Astrocyte of the spinal cord (primary cell): ENCODE data around the gene CACNA1C.

Experiments used
- DNase-seq: peaks from one replicate; pipeline ENCODE4 v3.0.0; 2011; ENCODE audit warnings: low read depth, low spot score
- H3K4me3 ChIP-seq: 2 replicates; pipeline ENCODE4 v1.5.1; 2011; ENCODE audit warnings: low read depth, mild to moderate bottlenecking, low read length, moderate library complexity
- in situ Hi-C: cut with HindIII; loops from 2 replicates; pipeline ENCODE4 v1.10.0; 2017; ENCODE audit warnings: low sequenced_read_pairs
- TF ChIP-seq, protein P1 (sequence below): IDR thresholded peaks from 2 replicates; pipeline ENCODE4 v1.5.1; 2012; ENCODE audit warnings: low read depth, mild to moderate bottlenecking, low read length, inconsistent platforms

The CACNA1C gene

DNA sequence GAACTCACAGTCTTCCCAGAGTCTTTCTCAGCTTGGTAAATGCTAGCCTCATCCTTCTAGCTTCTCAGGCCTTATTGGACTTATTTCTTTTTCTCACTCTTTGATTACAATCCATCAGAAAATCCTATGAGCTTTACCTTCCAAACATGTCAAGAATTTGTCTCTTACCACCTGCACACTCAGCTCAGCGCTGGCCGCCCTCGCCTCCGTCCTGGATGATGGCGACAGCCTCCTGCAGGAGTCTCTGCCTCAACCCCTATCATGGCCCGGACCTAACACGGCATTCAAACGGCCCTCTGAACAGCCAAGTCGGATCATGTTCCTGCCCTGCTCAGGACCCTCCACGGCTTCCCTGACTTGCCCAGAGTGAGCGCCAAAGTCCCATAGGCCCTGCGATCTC, 408.9 kb downstream of the CACNA1C start:
- TF ChIP-seq, protein P1, sequence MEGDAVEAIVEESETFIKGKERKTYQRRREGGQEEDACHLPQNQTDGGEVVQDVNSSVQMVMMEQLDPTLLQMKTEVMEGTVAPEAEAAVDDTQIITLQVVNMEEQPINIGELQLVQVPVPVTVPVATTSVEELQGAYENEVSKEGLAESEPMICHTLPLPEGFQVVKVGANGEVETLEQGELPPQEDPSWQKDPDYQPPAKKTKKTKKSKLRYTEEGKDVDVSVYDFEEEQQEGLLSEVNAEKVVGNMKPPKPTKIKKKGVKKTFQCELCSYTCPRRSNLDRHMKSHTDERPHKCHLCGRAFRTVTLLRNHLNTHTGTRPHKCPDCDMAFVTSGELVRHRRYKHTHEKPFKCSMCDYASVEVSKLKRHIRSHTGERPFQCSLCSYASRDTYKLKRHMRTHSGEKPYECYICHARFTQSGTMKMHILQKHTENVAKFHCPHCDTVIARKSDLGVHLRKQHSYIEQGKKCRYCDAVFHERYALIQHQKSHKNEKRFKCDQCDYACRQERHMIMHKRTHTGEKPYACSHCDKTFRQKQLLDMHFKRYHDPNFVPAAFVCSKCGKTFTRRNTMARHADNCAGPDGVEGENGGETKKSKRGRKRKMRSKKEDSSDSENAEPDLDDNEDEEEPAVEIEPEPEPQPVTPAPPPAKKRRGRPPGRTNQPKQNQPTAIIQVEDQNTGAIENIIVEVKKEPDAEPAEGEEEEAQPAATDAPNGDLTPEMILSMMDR, result no peak
- no peak overlapping the region for H3K4me3 ChIP-seq
- DNase-seq, result no peak
- in situ Hi-C loops, result no loop called here

DNA sequence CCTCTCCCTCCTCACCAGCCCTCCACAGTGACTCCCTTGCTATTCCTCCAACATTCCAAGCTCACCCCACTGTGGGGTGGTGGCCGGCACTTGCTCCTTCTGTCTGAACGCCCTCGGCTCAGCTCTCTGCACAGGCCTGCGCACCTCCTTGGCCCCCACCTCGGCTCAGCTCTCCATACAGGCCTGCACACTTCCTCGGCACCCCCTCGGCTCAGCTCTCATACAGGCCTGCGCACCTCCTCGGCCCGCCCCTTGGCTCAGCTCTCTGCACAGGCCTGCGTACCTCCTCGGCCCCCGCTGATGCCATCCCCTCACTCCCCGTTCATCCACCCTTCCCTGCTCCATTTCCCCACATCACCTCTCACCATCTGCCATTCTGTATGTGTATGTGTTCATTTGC, 409.3 kb downstream of the CACNA1C start:
- TF ChIP-seq, protein P1, result no peak
- H3K4me3 ChIP-seq, result no peak overlapping the region
- DNase-seq, result no peak
- in situ Hi-C loops, result no loop called here

DNA sequence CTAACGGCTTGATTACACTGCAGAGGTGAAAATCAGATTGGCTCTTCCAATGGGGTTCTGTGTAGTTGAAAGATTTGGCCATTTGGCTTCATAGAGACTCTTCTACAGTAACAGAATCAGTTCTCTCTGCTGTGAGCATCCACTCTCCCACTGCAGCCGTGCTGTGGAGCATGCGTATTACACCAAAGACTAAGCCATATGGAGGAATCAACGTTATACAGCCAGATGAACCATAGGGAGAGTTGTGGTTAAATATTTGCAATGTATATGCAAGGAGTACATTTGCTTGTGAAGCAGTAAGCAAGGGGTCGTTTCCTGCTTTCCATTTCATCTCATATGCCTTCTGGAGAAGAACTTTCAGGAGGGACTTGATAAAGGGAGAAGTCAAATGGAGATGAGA, 410.9 kb downstream of the CACNA1C start:
- H3K4me3 ChIP-seq, result no peak overlapping the region
- TF ChIP-seq, protein P1, result no peak
- in situ Hi-C loops, result no loop called here
- no peak for DNase-seq

DNA sequence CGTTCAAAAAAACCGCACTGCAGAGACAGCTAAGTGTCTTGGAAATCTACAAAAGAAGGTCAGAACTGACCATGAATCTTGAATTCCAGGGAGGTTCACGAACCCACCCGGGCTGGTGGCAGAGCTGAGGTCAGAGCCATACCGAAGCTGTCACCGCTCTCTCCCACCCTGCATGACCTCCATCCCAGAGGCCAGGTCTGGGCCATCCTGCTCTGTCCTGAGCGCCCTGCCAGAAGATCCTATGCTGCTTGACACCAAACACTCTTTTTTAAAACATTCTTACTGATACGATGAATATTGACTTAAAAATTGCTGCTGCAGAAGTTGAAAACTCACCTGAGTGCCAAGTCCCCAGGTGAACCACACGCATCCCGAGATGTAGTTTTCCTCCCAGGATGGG, 412.9 kb downstream of the CACNA1C start:
- H3K4me3 ChIP-seq, result no peak overlapping the region
- DNase-seq, result no peak
- in situ Hi-C loops, result no loop called here
- TF ChIP-seq, protein P1, result no peak

DNA sequence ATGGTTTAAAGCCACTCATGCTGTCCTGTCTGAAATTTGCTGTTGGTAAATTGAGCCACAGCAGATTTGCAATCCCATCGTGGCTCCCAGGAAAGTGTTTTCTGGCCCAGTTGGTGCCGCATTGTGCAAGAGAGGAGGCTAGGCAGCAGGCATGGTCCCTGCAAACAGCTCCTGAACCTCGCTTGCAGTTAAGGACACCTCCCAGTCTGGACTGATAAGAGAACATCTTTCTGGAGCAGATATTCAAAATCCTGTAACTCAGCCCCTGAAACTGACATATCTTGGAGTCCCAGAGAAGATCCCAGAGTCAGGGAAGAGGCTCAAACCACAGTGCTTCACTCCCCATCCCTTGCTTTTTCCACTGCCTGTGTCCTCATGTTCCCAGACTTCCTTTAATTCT, 413.4 kb downstream of the CACNA1C start:
- in situ Hi-C loops, result no loop called here
- DNase-seq, result no peak
- TF ChIP-seq, protein P1, result no peak
- no peak overlapping the region for H3K4me3 ChIP-seq

DNA sequence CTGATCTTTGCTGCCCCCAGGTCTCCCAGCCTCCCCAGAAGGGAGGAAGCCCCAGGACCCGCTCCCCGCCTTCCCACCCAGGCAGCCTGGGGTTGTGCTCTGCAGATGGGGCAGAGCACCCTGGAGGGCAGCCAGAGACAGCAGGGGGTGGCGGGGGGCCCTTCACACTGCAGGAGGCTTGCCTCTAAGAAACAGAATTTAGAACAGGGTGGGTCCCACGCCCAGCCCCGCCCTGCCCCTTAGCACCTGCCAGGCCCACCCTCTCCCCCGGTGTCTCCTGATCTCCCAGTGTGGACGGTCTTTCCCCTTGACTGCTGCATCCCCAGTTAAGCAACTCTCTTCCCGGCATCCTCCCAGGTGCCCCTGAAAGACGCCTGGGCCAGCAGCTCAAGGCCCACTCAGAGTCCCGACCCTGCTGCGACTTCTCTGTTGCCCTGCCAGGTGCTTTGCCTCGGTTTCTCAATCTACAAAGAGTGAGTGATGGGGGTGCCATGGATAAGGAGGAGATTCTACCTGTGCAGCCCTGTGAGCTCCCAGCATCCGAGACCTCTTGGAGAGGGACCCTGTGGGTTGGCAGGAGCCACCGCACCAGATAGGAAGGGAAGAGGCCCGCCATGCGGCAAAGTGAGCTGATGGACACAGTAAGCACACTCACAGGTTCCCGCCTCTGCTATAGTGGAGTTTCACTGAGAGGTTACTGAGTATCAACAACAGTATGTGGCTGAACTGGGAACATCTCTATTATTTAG, 414.8 kb downstream of the CACNA1C start:
- TF ChIP-seq, protein P1, result no peak
- in situ Hi-C loops, result no loop called here
- H3K4me3 ChIP-seq, result no peak overlapping the region
- no peak for DNase-seq

DNA sequence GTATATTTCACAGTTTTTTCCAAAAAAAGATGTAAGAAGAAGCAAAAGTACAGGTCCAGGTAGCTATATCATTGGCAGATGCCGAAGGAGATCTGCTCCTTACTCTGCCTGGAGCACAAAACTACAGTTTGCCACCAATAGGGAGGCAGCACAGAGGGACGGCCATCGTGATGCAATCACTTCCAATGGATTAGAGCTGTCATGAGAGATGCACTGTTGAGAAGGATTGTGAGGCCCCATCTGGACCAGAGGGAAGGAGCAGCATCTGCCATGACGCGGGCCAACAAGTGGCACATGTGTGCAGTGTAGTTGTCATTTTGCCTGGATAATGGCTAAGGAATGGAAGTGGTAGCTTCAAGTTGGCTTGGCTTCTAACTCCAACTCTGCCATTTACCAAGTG, 423.2 kb downstream of the CACNA1C start:
- DNase-seq, result no peak
- TF ChIP-seq, protein P1, result no peak
- in situ Hi-C loops, result no loop called here
- H3K4me3 ChIP-seq, result no peak overlapping the region
